Keratinocyte (primary cell): ENCODE measurements around the gene DKC1. TPM values are rescaled to one million over a fixed set of nuclear protein-coding genes. Genes with fewer than 3 reads are reported as not detected.

Source experiments
- DNase-seq: peaks from one replicate; pipeline ENCODE4 v3.0.0-alpha.2; 2011; ENCODE audit warnings: low read depth, missing footprints, low spot score
- FAIRE-seq: peaks from 2 replicates; lab custom pipeline; 2011; peaks lifted over from hg19 to GRCh38; lab: Jason Lieb, UNC
- H2AFZ ChIP-seq: 2 replicates; pipeline ENCODE4 v1.6.0; 2012; ENCODE audit warnings: low read length, control low read depth, inconsistent platforms; ENCODE audit not compliant: control insufficient read depth
- H3K27ac ChIP-seq: 2 replicates; pipeline ENCODE4 v1.5.1; 2011; ENCODE audit warnings: low read length; ENCODE audit not compliant: control insufficient read depth, insufficient read depth
- H3K27me3 ChIP-seq: 3 replicates; pipeline ENCODE4 v1.6.0; 2011; ENCODE audit warnings: low read length; ENCODE audit not compliant: control insufficient read depth, insufficient read depth; ENCODE audit errors: extremely low read depth
- H3K36me3 ChIP-seq, 2 experiments: 2 replicates in 1 of 2; 3 replicates in 1 of 2; pipeline ENCODE4 v1.5.1; 2011; ENCODE audit warnings: low read length in 2 of 2, mild to moderate bottlenecking in 1 of 2; ENCODE audit not compliant: control insufficient read depth in 2 of 2, insufficient read depth in 2 of 2; ENCODE audit errors: extremely low read depth in 1 of 2
- H3K4me1 ChIP-seq: 3 replicates; pipeline ENCODE4 v1.5.1; 2011; ENCODE audit warnings: low read length; ENCODE audit not compliant: control insufficient read depth, insufficient read depth; ENCODE audit errors: extremely low read depth
- H3K4me2 ChIP-seq: 3 replicates; pipeline ENCODE4 v1.6.0; 2011; ENCODE audit warnings: low read depth, low read length; ENCODE audit not compliant: control insufficient read depth, insufficient read depth; ENCODE audit errors: extremely low read depth
- H3K4me3 ChIP-seq, 3 experiments: fragments of 200-600 bp in 1 of 3; sonication (generic) in 1 of 3; 2 replicates in 2 of 3; 3 replicates in 1 of 3; pipeline ENCODE4 v1.5.1; 2011 to 2016; ENCODE audit warnings: low read length in 3 of 3, mild to moderate bottlenecking in 3 of 3, control low read depth in 2 of 3, inconsistent platforms in 1 of 3, low read depth in 1 of 3, mixed read lengths in 1 of 3, mixed run types in 1 of 3, moderate library complexity in 1 of 3; ENCODE audit not compliant: control insufficient read depth in 2 of 3, insufficient read depth in 2 of 3; ENCODE audit errors: extremely low read depth in 1 of 3
- H3K79me2 ChIP-seq: 2 replicates; pipeline ENCODE4 v1.6.0; 2012; ENCODE audit warnings: low read length; ENCODE audit not compliant: control insufficient read depth, insufficient read depth
- H3K9ac ChIP-seq: 3 replicates; pipeline ENCODE4 v1.6.0; 2011; ENCODE audit warnings: low read length; ENCODE audit not compliant: control insufficient read depth, insufficient read depth; ENCODE audit errors: extremely low read depth
- H3K9me1 ChIP-seq: 3 replicates; pipeline ENCODE4 v1.6.0; 2011; ENCODE audit warnings: low read length; ENCODE audit not compliant: control insufficient read depth, insufficient read depth; ENCODE audit errors: extremely low read depth
- H3K9me3 ChIP-seq: 2 replicates; pipeline ENCODE4 v1.5.1; 2012; ENCODE audit warnings: low read depth, low read length; ENCODE audit not compliant: control insufficient read depth
- H4K20me1 ChIP-seq: 3 replicates; pipeline ENCODE4 v1.6.0; 2011; ENCODE audit warnings: low read length; ENCODE audit not compliant: control insufficient read depth, insufficient read depth; ENCODE audit errors: extremely low read depth
- CTCF ChIP-seq, 3 experiments: IDR thresholded peaks in 1 of 3; conservative IDR thresholded peaks in 1 of 3; optimal IDR thresholded peaks in 1 of 3; 2 replicates in 2 of 3; 3 replicates in 1 of 3; pipeline versions ENCODE3 to v1.5.1; 2011; ENCODE audit warnings: low read length in 3 of 3, mild to moderate bottlenecking in 3 of 3, moderate library complexity in 2 of 3, control low read depth in 1 of 3, inconsistent platforms in 1 of 3; ENCODE audit not compliant: insufficient read depth in 2 of 3; ENCODE audit errors: extremely low read depth in 1 of 3
- EZH2 ChIP-seq: IDR thresholded peaks from one replicate; pipeline ENCODE4 v1.6.1; 2012; ENCODE audit warnings: inconsistent platforms, mild to moderate bottlenecking, low read length, moderate library complexity
- dilution Hi-C: fragments of 300-500 bp; cut with MboI; formaldehyde crosslinking; loops from one replicate; pipeline ENCODE4 v1.7.0; 2020; ENCODE audit warnings: low sequenced_read_pairs; ENCODE audit not compliant: extremely low pct_ligation_motif_present
- polyA plus RNA-seq, 5 experiments: library from polyadenylated mRNA; depleted of rRNA in 3 of 5; stranded (reverse) in 3 of 5; stranded (forward) in 1 of 5; unstranded in 1 of 5; fragments of >200 nt; gene quantifications; 1 replicate in 1 of 5; 2 replicates in 3 of 5; 3 replicates in 1 of 5; pipeline versions ENCODE4 v1.2.1 to v1.2.3, GENCODE V29; 2011 to 2012; ENCODE audit warnings: missing spikeins in 2 of 5, low read depth in 1 of 5, low replicate concordance in 1 of 5

Gene DKC1
- polyA plus RNA-seq, 1 donor (not counting 4 experiments of a cell fraction or from before 2014, with no cell fraction given), result 80.7 TPM

GRCh38 chrX:154750301-154751202 is 12.1 kb upstream of the DKC1 start, which contains the start of gene GAB3:
GAB3 (minus strand) TSS chrX:154751077; CDS start chrX:154751025, 52 bp downstream.
- peak within 1 kb of the TSS; percentile 73 for H3K4me2 ChIP-seq
- dilution Hi-C loops, result no loop called here
- H3K27ac ChIP-seq, result no peak within 1 kb of the TSS
- peak within 1 kb of the TSS in 1 of 3 experiments; percentile 28 for H3K4me3 ChIP-seq
- no peaks in the 10 kb centered on the region for H3K9me3 ChIP-seq
- TF ChIP-seq CTCF (optimal IDR thresholded peaks at IDR 0.05 in 1 of 3, IDR thresholded peaks at IDR 0.05 in 1 of 3, conservative IDR thresholded peaks at IDR 0.05 in 1 of 3; ENCODE audit: extremely low read depth in 1 of 3, insufficient read depth in 2 of 3, low read length in 3 of 3) (no peak), EZH2 (peak; percentile 86)
- no peaks in the 10 kb centered on the region for H3K36me3 ChIP-seq
- H3K9ac ChIP-seq, result peak within 1 kb of the TSS; percentile 4
- DNase-seq, result no peak
- H3K4me1 ChIP-seq, result peaks cover 3% of the 10 kb centered on the region
- H3K79me2 ChIP-seq, result no peaks in the 10 kb centered on the region
- no peaks in the 10 kb centered on the region for H4K20me1 ChIP-seq
- H2AFZ ChIP-seq, result peak within 1 kb of the TSS; percentile 34
- no peaks in the 10 kb centered on the region for H3K9me1 ChIP-seq
- peaks cover 21% of the 10 kb centered on the region for H3K27me3 ChIP-seq
- FAIRE-seq, result no peak

GRCh38 chrX:154751203-154751668 is 11.4 kb upstream of the DKC1 start:
- DNase-seq (no peak), FAIRE-seq (no peak)
- Histone ChIP-seq H2AFZ (no peak overlapping the region), H3K79me2 (no peaks in the 10 kb centered on the region), H3K27me3 (peaks cover 21% of the 10 kb centered on the region), H3K4me2 (no peak overlapping the region), H3K4me3 (no peak overlapping the region), H3K9ac (no peak overlapping the region), H3K9me3 (no peaks in the 10 kb centered on the region), H4K20me1 (no peaks in the 10 kb centered on the region), H3K4me1 (peaks cover 3% of the 10 kb centered on the region), H3K27ac (no peak overlapping the region), H3K9me1 (no peaks in the 10 kb centered on the region), H3K36me3 (no peaks in the 10 kb centered on the region)
- dilution Hi-C loops, result no loop called here
- no peak for TF ChIP-seq CTCF (optimal IDR thresholded peaks at IDR 0.05 in 1 of 3, IDR thresholded peaks at IDR 0.05 in 1 of 3, conservative IDR thresholded peaks at IDR 0.05 in 1 of 3; ENCODE audit: extremely low read depth in 1 of 3, insufficient read depth in 2 of 3, low read length in 3 of 3)
- no peak for TF ChIP-seq EZH2
